IPS DF 6.9 (cell line): ENCODE measurements around the gene CYP21A2.
"Not testable (repeated sequence)": the region's sequence is repeated elsewhere in the genome, so short reads cannot be mapped to it uniquely, and the experiment has no call there.

Experiments
- DNase-seq: peaks from one replicate; pipeline ENCODE4 v3.0.0-alpha.2; 2013; ENCODE audit warnings: low read depth, low spot score
- H3K27ac ChIP-seq: one replicate; pipeline ENCODE4 v1.5.1; 2013; ENCODE audit warnings: low read length, control low read depth
- H3K27me3 ChIP-seq: 2 replicates; pipeline ENCODE4 v1.6.1; 2013; ENCODE audit warnings: mild to moderate bottlenecking, low read length; ENCODE audit not compliant: control insufficient read depth, insufficient read depth
- H3K36me3 ChIP-seq: 2 replicates; pipeline ENCODE4 v1.6.1; 2013; ENCODE audit warnings: low read length; ENCODE audit not compliant: control insufficient read depth, insufficient read depth
- H3K4me1 ChIP-seq: 2 replicates; pipeline ENCODE4 v1.6.1; 2013; ENCODE audit warnings: low read length; ENCODE audit not compliant: control insufficient read depth, insufficient read depth
- H3K4me3 ChIP-seq: 2 replicates; pipeline ENCODE4 v1.5.1; 2013; ENCODE audit warnings: mild to moderate bottlenecking, low read length
- H3K9me3 ChIP-seq: 2 replicates; pipeline ENCODE4 v1.6.1; 2013; ENCODE audit warnings: low read length, inconsistent platforms; ENCODE audit not compliant: control insufficient read depth, insufficient read depth
- WGBS: extraction: QIAGEN DNeasy Blood & Tissue Kit; methylation state at CpG from one replicate; pipeline ENCODE4 v1.1.7; 2013; ENCODE audit warnings: mixed read lengths, missing lambda C conversion rate; ENCODE audit not compliant: insufficient read length, insufficient coverage; 5-methylcytosine and 5-hydroxymethylcytosine counted together

The CYP21A2 gene

GRCh38 chr6:32055756-32056155 lies 17.5 kb downstream of the CYP21A2 start:
- not testable (repeated sequence) for H3K9me3 ChIP-seq, H3K36me3 ChIP-seq, H3K27ac ChIP-seq, H3K4me3 ChIP-seq, DNase-seq, H3K27me3 ChIP-seq, H3K4me1 ChIP-seq
- no CpG with 5 or more reads among the region's 21 CpGs for WGBS

- no peaks in the 10 kb centered on the region for H3K4me1 ChIP-seq
- H3K27ac ChIP-seq, result no peak overlapping the region
- WGBS, result no CpG with 5 or more reads among the region's 7 CpGs
- no peak overlapping the region for H3K4me3 ChIP-seq
- no peaks in the 10 kb centered on the region for H3K9me3 ChIP-seq
- no peaks in the 10 kb centered on the region for H3K36me3 ChIP-seq
- no peaks in the 10 kb centered on the region for H3K27me3 ChIP-seq
- no peak for DNase-seq
These were observed 18.0 kb downstream of the CYP21A2 start for GRCh38 chr6:32056254-32056653.

GRCh38 chr6:32057966-32058365 lies 19.8 kb downstream of the CYP21A2 start:
- no CpG with 5 or more reads among the region's 17 CpGs for WGBS
- no peak overlapping the region for H3K4me3 ChIP-seq
- no peaks in the 10 kb centered on the region for H3K27me3 ChIP-seq
- no peaks in the 10 kb centered on the region for H3K36me3 ChIP-seq
- no peak overlapping the region for H3K27ac ChIP-seq
- DNase-seq, result no peak
- H3K4me1 ChIP-seq, result no peaks in the 10 kb centered on the region
- no peaks in the 10 kb centered on the region for H3K9me3 ChIP-seq

- no peak for DNase-seq
These were observed 20.3 kb downstream of the CYP21A2 start for GRCh38 chr6:32058511-32058963.

GRCh38 chr6:32060966-32061655 lies 22.9 kb downstream of the CYP21A2 start:
- DNase-seq, result no peak
- H3K9me3 ChIP-seq, result no peaks in the 10 kb centered on the region
- H3K4me3 ChIP-seq, result no peak overlapping the region
- H3K27ac ChIP-seq, result no peak overlapping the region
- no peaks in the 10 kb centered on the region for H3K27me3 ChIP-seq
- no peaks in the 10 kb centered on the region for H3K36me3 ChIP-seq
- H3K4me1 ChIP-seq, result no peaks in the 10 kb centered on the region
- WGBS, result no CpG with 5 or more reads among the region's 28 CpGs

More at GRCh38 chr6:32058511-32058963, 20.3 kb downstream of the CYP21A2 start:
- no peaks in the 10 kb centered on the region for H3K4me1 ChIP-seq
- WGBS, result no CpG with 5 or more reads among the region's 11 CpGs
- H3K9me3 ChIP-seq, result no peaks in the 10 kb centered on the region
- H3K27me3 ChIP-seq, result no peaks in the 10 kb centered on the region
- no peaks in the 10 kb centered on the region for H3K36me3 ChIP-seq
- no peak overlapping the region for H3K4me3 ChIP-seq
- no peak overlapping the region for H3K27ac ChIP-seq

- Histone ChIP-seq H3K27me3 (no peaks in the 10 kb centered on the region), H3K4me3 (no peak overlapping the region), H3K4me1 (no peaks in the 10 kb centered on the region), H3K27ac (no peak overlapping the region), H3K9me3 (no peaks in the 10 kb centered on the region), H3K36me3 (no peaks in the 10 kb centered on the region)
- DNase-seq, result no peak
- WGBS, result no CpG with 5 or more reads among the region's 14 CpGs
These were observed 26.5 kb downstream of the CYP21A2 start for GRCh38 chr6:32064706-32065105.

GRCh38 chr6:32067521-32067920 lies 29.3 kb downstream of the CYP21A2 start:
- H3K27ac ChIP-seq, H3K4me3 ChIP-seq, H3K9me3 ChIP-seq, H3K27me3 ChIP-seq, DNase-seq, H3K36me3 ChIP-seq, H3K4me1 ChIP-seq: not testable (repeated sequence)
- no CpG with 5 or more reads among the region's 19 CpGs for WGBS

- DNase-seq, H3K27me3 ChIP-seq, H3K36me3 ChIP-seq, H3K9me3 ChIP-seq, H3K27ac ChIP-seq, H3K4me1 ChIP-seq, H3K4me3 ChIP-seq: not testable (repeated sequence)
- no CpG with 5 or more reads among the region's 13 CpGs for WGBS
These were observed 30.1 kb downstream of the CYP21A2 start for GRCh38 chr6:32068315-32068714.

- no peak for DNase-seq
- WGBS, result no CpG with 5 or more reads among the region's 14 CpGs
- H3K36me3 ChIP-seq, result no peaks in the 10 kb centered on the region
- H3K9me3 ChIP-seq, result no peaks in the 10 kb centered on the region
- H3K27me3 ChIP-seq, result no peaks in the 10 kb centered on the region
- no peak overlapping the region for H3K27ac ChIP-seq
- H3K4me3 ChIP-seq, result no peak overlapping the region
- H3K4me1 ChIP-seq, result no peaks in the 10 kb centered on the region
These were observed 30.7 kb downstream of the CYP21A2 start for GRCh38 chr6:32068867-32069266.

- Histone ChIP-seq H3K9me3 (no peaks in the 10 kb centered on the region), H3K27me3 (no peaks in the 10 kb centered on the region), H3K36me3 (no peaks in the 10 kb centered on the region), H3K4me3 (no peak overlapping the region), H3K27ac (no peak overlapping the region), H3K4me1 (no peaks in the 10 kb centered on the region)
- WGBS, result no CpG with 5 or more reads among the region's 17 CpGs
- DNase-seq, result no peak
These were observed 31.2 kb downstream of the CYP21A2 start for GRCh38 chr6:32069460-32069859.

- Histone ChIP-seq H3K4me3 (no peak overlapping the region), H3K36me3 (no peaks in the 10 kb centered on the region), H3K4me1 (no peaks in the 10 kb centered on the region), H3K9me3 (no peaks in the 10 kb centered on the region), H3K27ac (no peak overlapping the region), H3K27me3 (no peaks in the 10 kb centered on the region)
- DNase-seq, result no peak
- WGBS, result no CpG with 5 or more reads among the region's 24 CpGs
These were observed 31.8 kb downstream of the CYP21A2 start for GRCh38 chr6:32069878-32070515.
